KMS-11 (cell line): ENCODE data around the gene PLPP3.

Experiments
- H2AFZ ChIP-seq: fragments of 200-600 bp; sonication (generic); 2 replicates; pipeline ENCODE4 v1.6.1; 2016; ENCODE audit warnings: antibody characterized with exemption, mixed run types, low read depth
- H3K27ac ChIP-seq: fragments of 200-600 bp; sonication (generic); 2 replicates; pipeline ENCODE4 v1.6.1; 2016; ENCODE audit warnings: mild to moderate bottlenecking, mixed run types
- H3K27me3 ChIP-seq: fragments of 200-600 bp; sonication (generic); 2 replicates; pipeline ENCODE4 v1.6.1; 2017; ENCODE audit warnings: mild to moderate bottlenecking, low read depth, mixed run types, moderate library complexity; ENCODE audit not compliant: insufficient read depth
- H3K36me3 ChIP-seq: fragments of 200-600 bp; sonication (generic); 2 replicates; pipeline ENCODE4 v1.6.1; 2017; ENCODE audit warnings: mild to moderate bottlenecking, mixed run types; ENCODE audit not compliant: insufficient read depth
- H3K4me1 ChIP-seq: fragments of 200-600 bp; sonication (generic); 2 replicates; pipeline ENCODE4 v1.6.1; 2016; ENCODE audit warnings: mild to moderate bottlenecking, low read depth, mixed run types; ENCODE audit not compliant: poor library complexity, severe bottlenecking
- H3K4me2 ChIP-seq: fragments of 200-600 bp; sonication (generic); 2 replicates; pipeline ENCODE4 v1.7.0; 2016; ENCODE audit warnings: mild to moderate bottlenecking, mixed run types
- H3K4me3 ChIP-seq: fragments of 200-600 bp; sonication (generic); IDR thresholded peaks from 2 replicates; pipeline ENCODE4 v1.6.1; 2017; ENCODE audit warnings: low read depth, low read length, mixed read lengths; ENCODE audit not compliant: insufficient read depth
- H3K79me2 ChIP-seq: fragments of 200-600 bp; sonication (generic); 2 replicates; pipeline ENCODE4 v1.6.1; 2016; ENCODE audit warnings: low read depth, mixed run types; ENCODE audit not compliant: insufficient read depth
- H3K9ac ChIP-seq: fragments of 200-600 bp; sonication (generic); 2 replicates; pipeline ENCODE4 v1.6.1; 2016; ENCODE audit warnings: mild to moderate bottlenecking, mixed run types
- H4K20me1 ChIP-seq: fragments of 200-600 bp; sonication (generic); 2 replicates; pipeline ENCODE4 v1.6.1; 2016; ENCODE audit warnings: mild to moderate bottlenecking, mixed run types; ENCODE audit not compliant: insufficient read depth
- CTCF ChIP-seq: fragments of 200-600 bp; sonication (generic); conservative IDR thresholded peaks from 2 replicates; pipeline ENCODE4 v1.6.1; 2017; ENCODE audit warnings: low read depth, mild to moderate bottlenecking, antibody characterized with exemption, low read length, moderate library complexity, mixed read lengths

Gene PLPP3

GRCh38 chr1:56506951-56507491 is 72.3 kb downstream of the PLPP3 start:
- H3K9ac ChIP-seq = no peak overlapping the region
- no peak overlapping the region for H2AFZ ChIP-seq
- H3K36me3 ChIP-seq = no peaks in the 10 kb centered on the region
- H3K4me1 ChIP-seq = no peaks in the 10 kb centered on the region
- H4K20me1 ChIP-seq = no peaks in the 10 kb centered on the region
- no peaks in the 10 kb centered on the region for H3K79me2 ChIP-seq
- H3K27ac ChIP-seq = no peak overlapping the region
- no peak overlapping the region for H3K4me2 ChIP-seq
- no peak for TF ChIP-seq CTCF
- no peak overlapping the region for H3K4me3 ChIP-seq
- H3K27me3 ChIP-seq = no peaks in the 10 kb centered on the region

GRCh38 chr1:56505792-56506743 is 73.3 kb downstream of the PLPP3 start:
- Histone ChIP-seq H3K36me3 (no peaks in the 10 kb centered on the region), H3K4me2 (no peak overlapping the region), H3K27ac (no peak overlapping the region), H3K9ac (no peak overlapping the region), H3K27me3 (no peaks in the 10 kb centered on the region), H4K20me1 (no peaks in the 10 kb centered on the region), H2AFZ (no peak overlapping the region), H3K4me3 (no peak overlapping the region), H3K79me2 (no peaks in the 10 kb centered on the region), H3K4me1 (no peaks in the 10 kb centered on the region)
- no peak for TF ChIP-seq CTCF

- Histone ChIP-seq H4K20me1 (no peaks in the 10 kb centered on the region), H3K4me3 (no peak overlapping the region), H3K4me2 (no peak overlapping the region), H2AFZ (no peak overlapping the region), H3K36me3 (no peaks in the 10 kb centered on the region), H3K79me2 (no peaks in the 10 kb centered on the region), H3K27me3 (no peaks in the 10 kb centered on the region), H3K9ac (no peak overlapping the region), H3K4me1 (no peaks in the 10 kb centered on the region), H3K27ac (no peak overlapping the region)
- TF ChIP-seq CTCF = no peak
Measured at GRCh38 chr1:56502700-56503245, 76.6 kb downstream of the PLPP3 start.

GRCh38 chr1:56501888-56502287 is 77.5 kb downstream of the PLPP3 start:
- Histone ChIP-seq H3K9ac (no peak overlapping the region), H3K79me2 (no peaks in the 10 kb centered on the region), H3K27me3 (no peaks in the 10 kb centered on the region), H4K20me1 (no peaks in the 10 kb centered on the region), H3K36me3 (no peaks in the 10 kb centered on the region), H3K4me3 (no peak overlapping the region), H2AFZ (no peak overlapping the region), H3K4me2 (no peak overlapping the region), H3K4me1 (no peaks in the 10 kb centered on the region), H3K27ac (no peak overlapping the region)
- TF ChIP-seq CTCF = no peak
